ENCODE measurements around the gene HCN1.
"Not testable (repeated sequence)": the region's sequence is repeated elsewhere in the genome, so short reads cannot be mapped to it uniquely, and the experiment has no call there.

The HCN1 gene

GRCh38 chr5:45609661-45610060 is 86.5 kb downstream of the HCN1 start:
- no peaks in the 10 kb centered on the region for H3K36me3 Mint-ChIP-seq (ENCODE audit: low read depth)
- TF ChIP-seq CTCF (IDR thresholded peaks at IDR 0.05; ENCODE audit: unreplicated experiment in 3 of 3): no peak

GRCh38 chr5:45604092-45604491 is 92.1 kb downstream of the HCN1 start:
- H3K36me3 Mint-ChIP-seq (ENCODE audit: low read depth): no peaks in the 10 kb centered on the region
- TF ChIP-seq CTCF (IDR thresholded peaks at IDR 0.05; ENCODE audit: unreplicated experiment in 3 of 3): no peak
- no peaks in the 10 kb centered on the region for H3K4me1 Mint-ChIP-seq
- H3K4me3 Mint-ChIP-seq: no peak overlapping the region
- H3K27ac Mint-ChIP-seq: no peak overlapping the region
- no peaks in the 10 kb centered on the region for H3K9me3 Mint-ChIP-seq
- H3K27me3 Mint-ChIP-seq (ENCODE audit: low read depth): no peaks in the 10 kb centered on the region

More at GRCh38 chr5:45609661-45610060, 86.5 kb downstream of the HCN1 start:
- no peaks in the 10 kb centered on the region for H3K27me3 Mint-ChIP-seq (ENCODE audit: low read depth)
- no peaks in the 10 kb centered on the region for H3K9me3 Mint-ChIP-seq
- H3K4me1 Mint-ChIP-seq: no peaks in the 10 kb centered on the region
- H3K4me3 Mint-ChIP-seq: no peak overlapping the region
- H3K27ac Mint-ChIP-seq: no peak overlapping the region

GRCh38 chr5:45601424-45601823 is 94.8 kb downstream of the HCN1 start:
- TF ChIP-seq CTCF (IDR thresholded peaks at IDR 0.05; ENCODE audit: unreplicated experiment in 3 of 3): no peak
- H3K9me3 Mint-ChIP-seq: no peaks in the 10 kb centered on the region
- no peak overlapping the region for H3K4me3 Mint-ChIP-seq
- no peaks in the 10 kb centered on the region for H3K36me3 Mint-ChIP-seq (ENCODE audit: low read depth)
- no peak overlapping the region for H3K27ac Mint-ChIP-seq
- no peaks in the 10 kb centered on the region for H3K27me3 Mint-ChIP-seq (ENCODE audit: low read depth)
- H3K4me1 Mint-ChIP-seq: no peaks in the 10 kb centered on the region

- no peak for TF ChIP-seq CTCF (IDR thresholded peaks at IDR 0.05; ENCODE audit: unreplicated experiment in 3 of 3)
- Mint-ChIP-seq H3K27me3 (ENCODE audit: low read depth) (no peaks in the 10 kb centered on the region), H3K27ac (no peak overlapping the region), H3K36me3 (ENCODE audit: low read depth) (no peaks in the 10 kb centered on the region), H3K9me3 (no peaks in the 10 kb centered on the region), H3K4me1 (no peaks in the 10 kb centered on the region), H3K4me3 (no peak overlapping the region)
These were observed 99.9 kb downstream of the HCN1 start for GRCh38 chr5:45596320-45596719.

- peaks cover 12% of the 10 kb centered on the region for H3K9me3 Mint-ChIP-seq
- H3K27me3 Mint-ChIP-seq (ENCODE audit: low read depth); H3K4me1 Mint-ChIP-seq; H3K36me3 Mint-ChIP-seq (ENCODE audit: low read depth); H3K4me3 Mint-ChIP-seq; H3K27ac Mint-ChIP-seq: not testable (repeated sequence)
These were observed 110.2 kb downstream of the HCN1 start for GRCh38 chr5:45586001-45586400.

- no peak for TF ChIP-seq CTCF (IDR thresholded peaks at IDR 0.05; ENCODE audit: unreplicated experiment in 3 of 3)
- Mint-ChIP-seq H3K4me3 (no peak overlapping the region), H3K9me3 (peaks cover 2% of the 10 kb centered on the region), H3K27ac (no peak overlapping the region), H3K36me3 (ENCODE audit: low read depth) (no peaks in the 10 kb centered on the region), H3K27me3 (ENCODE audit: low read depth) (no peaks in the 10 kb centered on the region), H3K4me1 (no peaks in the 10 kb centered on the region)
These were observed 117.9 kb downstream of the HCN1 start for GRCh38 chr5:45578270-45578669.
